Panc1 (cell line): ENCODE measurements around the gene TNFAIP8L1. TPM values are rescaled to one million over a fixed set of nuclear protein-coding genes. Genes with fewer than 3 reads are reported as not detected.
A peak's percentile ranks its signal among the peaks of the same experiment; 100 is the strongest.

Experiments
- ATAC-seq: fragments of 200-7000 bp; cut with Tn5 transposase; 2 replicates; pipeline ENCODE4 v1.9.1; 2020; ENCODE audit warnings: mild to moderate bottlenecking, moderate library complexity
- BruUV-seq: library from RNA; stranded (reverse); fragments of 400-500 nt; replicated peaks from 2 replicates; lab custom pipeline; 2021; lab: Mats Ljungman, UMichigan
- CTCF ChIA-PET: fragments of 300-600 bp; sonication (Branson Sonifier 250); formaldehyde crosslinking; loops from one replicate; lab custom pipeline; 2022; ENCODE audit warnings: antibody characterized with exemption; lab: Charles Lee
- POLR2A ChIA-PET: fragments of 300-600 bp; sonication (Branson Sonifier 250); formaldehyde crosslinking; loops from one replicate; lab custom pipeline; 2022; ENCODE audit warnings: antibody characterized with exemption; lab: Charles Lee
- DNase-seq: peaks from one replicate; pipeline ENCODE4 v3.0.0-alpha.2; 2010; ENCODE audit warnings: low read depth, low spot score
- H3K27ac ChIP-seq: 2 replicates; pipeline ENCODE4 v1.5.1; 2011; ENCODE audit warnings: mild to moderate bottlenecking, low read length, inconsistent platforms
- H3K27me3 ChIP-seq: fragments of 200-500 bp; sonication (Bioruptor generic); 2 replicates; pipeline ENCODE4 v1.6.0; 2014; ENCODE audit warnings: low read length, inconsistent platforms; ENCODE audit not compliant: control insufficient read depth, insufficient read depth
- H3K36me3 ChIP-seq: fragments of 200-500 bp; sonication (Bioruptor generic); 2 replicates; pipeline ENCODE4 v1.5.1; 2014; ENCODE audit warnings: inconsistent platforms, mild to moderate bottlenecking, low read length, moderate library complexity; ENCODE audit not compliant: control insufficient read depth, insufficient read depth
- H3K4me1 ChIP-seq: 2 replicates; pipeline ENCODE4 v1.5.1; 2011; ENCODE audit warnings: inconsistent platforms, mild to moderate bottlenecking, low read length, moderate library complexity; ENCODE audit not compliant: control insufficient read depth, insufficient read depth
- H3K4me3 ChIP-seq, 2 experiments: 2 replicates each; pipeline ENCODE4 v1.5.1; 2011 to 2012; ENCODE audit warnings: low read depth in 2 of 2, low read length in 2 of 2, mild to moderate bottlenecking in 2 of 2, inconsistent platforms in 1 of 2, moderate library complexity in 1 of 2
- H3K9me3 ChIP-seq: fragments of 200-500 bp; sonication (Bioruptor generic); 2 replicates; pipeline ENCODE4 v1.5.1; 2014; ENCODE audit warnings: low read depth, mild to moderate bottlenecking, inconsistent platforms, low read length, moderate library complexity; ENCODE audit not compliant: control insufficient read depth, insufficient read depth
- POLR2AphosphoS5 ChIP-seq: IDR thresholded peaks from 2 replicates; pipeline ENCODE4 v1.6.1; 2012; ENCODE audit warnings: mild to moderate bottlenecking, low read depth, low read length, moderate library complexity
- SIN3A ChIP-seq: IDR thresholded peaks from 2 replicates; pipeline ENCODE4 v1.6.1; 2012; ENCODE audit warnings: low read depth, mild to moderate bottlenecking, low read length, moderate library complexity, borderline replicate concordance; ENCODE audit not compliant: insufficient read depth
- TCF7L2 ChIP-seq: IDR thresholded peaks from 2 replicates; pipeline ENCODE4 v1.6.1; 2011; ENCODE audit warnings: mild to moderate bottlenecking, low read depth, low read length, inconsistent platforms
- in situ Hi-C: cut with HindIII; loops from 2 replicates; pipeline ENCODE4 v1.10.0; 2016; ENCODE audit warnings: low sequenced_read_pairs, low pct_unique_long_range_greater_than_20kb
- intact Hi-C: fragments of 100-400 bp; cut with micrococcal nuclease; formaldehyde crosslinking; loops from one replicate; pipeline ENCODE4 v1.10.0; 2022; ENCODE audit not compliant: unreplicated experiment
- total RNA-seq: library from RNA; stranded (reverse); gene quantifications from one replicate; pipeline ENCODE4 v1.2.1, GENCODE V29; 2021; ENCODE audit not compliant: unreplicated experiment
- TF ChIP-seq, protein P1 (sequence below), 2 experiments: IDR thresholded peaks; 2 replicates each; pipeline ENCODE4 v1.6.1; 2011 to 2012; ENCODE audit warnings: low read depth in 2 of 2, control low read depth in 1 of 2, low read length in 1 of 2, mild to moderate bottlenecking in 1 of 2, moderate library complexity in 1 of 2; ENCODE audit not compliant: insufficient read depth in 1 of 2
- TF ChIP-seq, protein P2 (sequence below): fragments of 450-650 bp; IDR thresholded peaks from 2 replicates; pipeline ENCODE4 v1.5.1; 2017; ENCODE audit warnings: mild to moderate bottlenecking

Gene TNFAIP8L1
- total RNA-seq, 1 experiment from 2014 or later = 4.8 TPM

DNA sequence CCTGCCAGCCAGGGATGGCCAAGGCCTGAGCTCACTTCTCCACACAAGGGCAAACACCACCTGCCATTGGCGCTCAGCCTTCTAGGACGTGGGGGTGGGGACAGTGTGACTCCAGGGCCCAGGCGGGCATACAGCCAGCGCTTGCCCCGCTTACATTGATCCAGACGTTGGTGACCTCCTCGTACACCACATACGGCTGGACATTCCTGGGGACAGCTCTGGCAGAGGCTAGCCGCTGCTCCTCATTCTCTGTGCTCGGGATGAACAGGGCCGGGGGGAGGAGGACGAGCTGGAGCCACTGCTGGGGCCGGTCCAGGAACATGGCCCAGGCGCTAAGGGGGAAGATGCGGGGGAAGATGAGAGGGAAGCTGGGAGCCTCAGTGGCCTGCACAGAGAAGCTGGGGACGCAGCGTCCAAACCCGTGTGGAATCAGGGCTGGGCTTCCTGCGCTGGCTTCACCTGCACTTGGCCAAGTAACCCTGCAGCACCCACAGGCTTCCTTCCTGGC lies 56.0 kb downstream of the TNFAIP8L1 start:
- no peak for DNase-seq
- no TSS peak for BruUV-seq
- ATAC-seq = no peak
- ChIA-PET POLR2A (no interaction called here), CTCF (no interaction called here)
- Histone ChIP-seq H3K27ac (peak overlapping the region; percentile 35; the same call in 1 of the 2 replicates), H3K36me3 (no peaks in the 10 kb centered on the region; the same call in 1 of the 2 replicates), H3K27me3 (no peaks in the 10 kb centered on the region), H3K4me3 (no peak overlapping the region), H3K4me1 (peaks cover 3% of the 10 kb centered on the region; the same call in 1 of the 2 replicates), H3K9me3 (no peaks in the 10 kb centered on the region)
- in situ Hi-C loops (no loop called here), intact Hi-C loops (no loop called here)
- TF ChIP-seq, protein P1, sequence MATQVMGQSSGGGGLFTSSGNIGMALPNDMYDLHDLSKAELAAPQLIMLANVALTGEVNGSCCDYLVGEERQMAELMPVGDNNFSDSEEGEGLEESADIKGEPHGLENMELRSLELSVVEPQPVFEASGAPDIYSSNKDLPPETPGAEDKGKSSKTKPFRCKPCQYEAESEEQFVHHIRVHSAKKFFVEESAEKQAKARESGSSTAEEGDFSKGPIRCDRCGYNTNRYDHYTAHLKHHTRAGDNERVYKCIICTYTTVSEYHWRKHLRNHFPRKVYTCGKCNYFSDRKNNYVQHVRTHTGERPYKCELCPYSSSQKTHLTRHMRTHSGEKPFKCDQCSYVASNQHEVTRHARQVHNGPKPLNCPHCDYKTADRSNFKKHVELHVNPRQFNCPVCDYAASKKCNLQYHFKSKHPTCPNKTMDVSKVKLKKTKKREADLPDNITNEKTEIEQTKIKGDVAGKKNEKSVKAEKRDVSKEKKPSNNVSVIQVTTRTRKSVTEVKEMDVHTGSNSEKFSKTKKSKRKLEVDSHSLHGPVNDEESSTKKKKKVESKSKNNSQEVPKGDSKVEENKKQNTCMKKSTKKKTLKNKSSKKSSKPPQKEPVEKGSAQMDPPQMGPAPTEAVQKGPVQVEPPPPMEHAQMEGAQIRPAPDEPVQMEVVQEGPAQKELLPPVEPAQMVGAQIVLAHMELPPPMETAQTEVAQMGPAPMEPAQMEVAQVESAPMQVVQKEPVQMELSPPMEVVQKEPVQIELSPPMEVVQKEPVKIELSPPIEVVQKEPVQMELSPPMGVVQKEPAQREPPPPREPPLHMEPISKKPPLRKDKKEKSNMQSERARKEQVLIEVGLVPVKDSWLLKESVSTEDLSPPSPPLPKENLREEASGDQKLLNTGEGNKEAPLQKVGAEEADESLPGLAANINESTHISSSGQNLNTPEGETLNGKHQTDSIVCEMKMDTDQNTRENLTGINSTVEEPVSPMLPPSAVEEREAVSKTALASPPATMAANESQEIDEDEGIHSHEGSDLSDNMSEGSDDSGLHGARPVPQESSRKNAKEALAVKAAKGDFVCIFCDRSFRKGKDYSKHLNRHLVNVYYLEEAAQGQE (IDR thresholded peaks at IDR 0.05; ENCODE audit: insufficient read depth in 1 of 2, low read depth in 2 of 2, low read length in 1 of 2) = no peak
- TF ChIP-seq POLR2AphosphoS5 (no peak), SIN3A (no peak), TCF7L2 (no peak)
- TF ChIP-seq, protein P2, sequence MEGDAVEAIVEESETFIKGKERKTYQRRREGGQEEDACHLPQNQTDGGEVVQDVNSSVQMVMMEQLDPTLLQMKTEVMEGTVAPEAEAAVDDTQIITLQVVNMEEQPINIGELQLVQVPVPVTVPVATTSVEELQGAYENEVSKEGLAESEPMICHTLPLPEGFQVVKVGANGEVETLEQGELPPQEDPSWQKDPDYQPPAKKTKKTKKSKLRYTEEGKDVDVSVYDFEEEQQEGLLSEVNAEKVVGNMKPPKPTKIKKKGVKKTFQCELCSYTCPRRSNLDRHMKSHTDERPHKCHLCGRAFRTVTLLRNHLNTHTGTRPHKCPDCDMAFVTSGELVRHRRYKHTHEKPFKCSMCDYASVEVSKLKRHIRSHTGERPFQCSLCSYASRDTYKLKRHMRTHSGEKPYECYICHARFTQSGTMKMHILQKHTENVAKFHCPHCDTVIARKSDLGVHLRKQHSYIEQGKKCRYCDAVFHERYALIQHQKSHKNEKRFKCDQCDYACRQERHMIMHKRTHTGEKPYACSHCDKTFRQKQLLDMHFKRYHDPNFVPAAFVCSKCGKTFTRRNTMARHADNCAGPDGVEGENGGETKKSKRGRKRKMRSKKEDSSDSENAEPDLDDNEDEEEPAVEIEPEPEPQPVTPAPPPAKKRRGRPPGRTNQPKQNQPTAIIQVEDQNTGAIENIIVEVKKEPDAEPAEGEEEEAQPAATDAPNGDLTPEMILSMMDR = no peak

DNA sequence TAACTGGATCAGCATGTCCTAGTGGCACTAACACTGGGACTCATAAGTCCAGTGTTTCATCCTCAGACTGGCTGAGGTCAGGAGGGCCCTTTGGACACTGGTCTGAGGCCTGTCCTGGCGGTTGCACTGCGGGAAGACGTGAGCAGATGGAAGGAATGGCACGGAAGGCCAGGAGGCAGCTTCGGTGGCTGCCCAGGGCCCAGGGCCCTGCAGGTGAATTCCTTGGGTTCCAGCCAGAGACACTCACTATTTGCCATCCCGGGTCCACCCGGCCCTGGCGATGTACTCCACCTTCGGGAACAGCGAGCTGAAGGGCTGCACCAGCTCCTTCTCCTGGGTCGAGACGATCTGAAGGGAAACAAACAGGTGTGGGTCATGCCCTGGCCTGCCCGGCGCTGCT lies 58.0 kb downstream of the TNFAIP8L1 start:
- H3K4me3 ChIP-seq = no peak overlapping the region
- no peaks in the 10 kb centered on the region; the same call in 1 of the 2 replicates for H3K36me3 ChIP-seq
- no peak for DNase-seq
- in situ Hi-C loops = no loop called here
- intact Hi-C loops = no loop called here
- H3K27ac ChIP-seq = no peak overlapping the region
- H3K4me1 ChIP-seq = peaks cover 3% of the 10 kb centered on the region; the same call in 1 of the 2 replicates
- TF ChIP-seq SIN3A (no peak), POLR2AphosphoS5 (no peak), TCF7L2 (no peak)
- TF ChIP-seq, protein P2 = no peak
- TF ChIP-seq, protein P1 (IDR thresholded peaks at IDR 0.05; ENCODE audit: insufficient read depth in 1 of 2, low read depth in 2 of 2, low read length in 1 of 2) = no peak
- ChIA-PET POLR2A (no interaction called here), CTCF (no interaction called here)
- no peaks in the 10 kb centered on the region for H3K27me3 ChIP-seq
- no peaks in the 10 kb centered on the region for H3K9me3 ChIP-seq
- no peak for ATAC-seq
- no TSS peak for BruUV-seq
